ENCODE results near the gene ID2.

The ID2 gene

GRCh38 chr2:8719528-8719927, 37.7 kb downstream of the ID2 start:
- no peak overlapping the region for H3K4me3 ChIP-seq (IDR thresholded peaks at IDR 0.05; ENCODE audit: insufficient read depth, low read depth, low read length)
- H2AFZ ChIP-seq (ENCODE audit: low read depth) = no peak overlapping the region
- H3K9ac ChIP-seq = no peak overlapping the region
- no peaks in the 10 kb centered on the region for H3K79me2 ChIP-seq (ENCODE audit: insufficient read depth, low read depth)
- no peaks in the 10 kb centered on the region for H3K36me3 ChIP-seq (ENCODE audit: insufficient read depth)
- H3K27ac ChIP-seq = no peak overlapping the region
- no peak overlapping the region for H3K4me2 ChIP-seq
- no peak for TF ChIP-seq CTCF (conservative IDR thresholded peaks at IDR 0.05; ENCODE audit: low read depth, low read length)
- H4K20me1 ChIP-seq (ENCODE audit: insufficient read depth) = no peaks in the 10 kb centered on the region
- H3K4me1 ChIP-seq (ENCODE audit: low read depth, poor library complexity, severe bottlenecking) = no peaks in the 10 kb centered on the region
- no peaks in the 10 kb centered on the region for H3K27me3 ChIP-seq (ENCODE audit: insufficient read depth, low read depth)

DNA sequence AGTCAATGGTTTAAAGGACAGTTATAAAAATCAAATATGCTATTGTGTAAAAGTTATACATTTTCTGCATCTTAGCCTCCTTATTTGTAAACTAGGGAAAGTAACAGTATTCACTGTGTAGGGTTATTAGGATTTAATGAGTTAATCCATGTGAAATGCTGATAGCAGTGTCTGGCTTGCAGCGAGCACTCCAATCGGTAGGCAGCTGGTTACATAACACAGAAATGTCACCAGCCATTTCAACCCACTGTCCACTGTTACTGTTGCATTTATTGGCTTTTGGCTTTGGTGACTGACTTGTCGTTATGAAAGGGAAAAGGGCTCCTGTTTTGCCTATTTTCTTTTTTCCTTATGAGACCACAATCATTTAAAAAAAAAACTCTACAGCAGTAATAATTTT, 38.9 kb downstream of the ID2 start:
- Histone ChIP-seq H3K4me1 (ENCODE audit: low read depth, poor library complexity, severe bottlenecking) (no peaks in the 10 kb centered on the region), H2AFZ (ENCODE audit: low read depth) (no peak overlapping the region), H3K4me2 (no peak overlapping the region), H3K36me3 (ENCODE audit: insufficient read depth) (no peaks in the 10 kb centered on the region), H3K27me3 (ENCODE audit: insufficient read depth, low read depth) (no peaks in the 10 kb centered on the region), H4K20me1 (ENCODE audit: insufficient read depth) (no peaks in the 10 kb centered on the region), H3K9ac (no peak overlapping the region), H3K4me3 (IDR thresholded peaks at IDR 0.05; ENCODE audit: insufficient read depth, low read depth, low read length) (no peak overlapping the region), H3K79me2 (ENCODE audit: insufficient read depth, low read depth) (no peaks in the 10 kb centered on the region), H3K27ac (no peak overlapping the region)
- no peak for TF ChIP-seq CTCF (conservative IDR thresholded peaks at IDR 0.05; ENCODE audit: low read depth, low read length)

- Histone ChIP-seq H3K9ac (no peak overlapping the region), H3K27me3 (ENCODE audit: insufficient read depth, low read depth) (no peaks in the 10 kb centered on the region), H3K4me2 (no peak overlapping the region), H3K27ac (no peak overlapping the region), H2AFZ (ENCODE audit: low read depth) (no peak overlapping the region), H3K4me1 (ENCODE audit: low read depth, poor library complexity, severe bottlenecking) (no peaks in the 10 kb centered on the region), H3K36me3 (ENCODE audit: insufficient read depth) (no peaks in the 10 kb centered on the region), H3K79me2 (ENCODE audit: insufficient read depth, low read depth) (no peaks in the 10 kb centered on the region), H4K20me1 (ENCODE audit: insufficient read depth) (no peaks in the 10 kb centered on the region), H3K4me3 (IDR thresholded peaks at IDR 0.05; ENCODE audit: insufficient read depth, low read depth, low read length) (no peak overlapping the region)
- no peak for TF ChIP-seq CTCF (conservative IDR thresholded peaks at IDR 0.05; ENCODE audit: low read depth, low read length)
Measured at GRCh38 chr2:8721410-8721809, 39.6 kb downstream of the ID2 start.

DNA sequence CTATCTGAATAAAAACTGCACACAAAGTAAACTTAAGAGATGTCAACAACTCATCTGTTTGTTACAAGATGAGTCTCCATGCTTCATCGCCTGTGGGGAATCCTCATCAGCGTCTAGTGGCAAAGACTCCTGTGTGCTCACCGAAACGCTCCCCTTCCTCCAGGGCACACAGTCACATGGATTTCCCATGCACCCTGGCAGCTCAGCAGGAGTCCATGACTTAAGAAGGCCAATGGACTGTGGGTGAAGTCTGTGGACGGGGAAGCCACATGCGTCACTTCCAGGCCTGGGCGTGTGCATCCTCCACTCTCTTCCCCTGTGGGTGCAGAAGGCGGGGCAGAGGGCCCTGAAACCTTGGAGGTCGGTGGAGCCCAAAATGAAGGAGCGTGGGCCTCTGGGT, 41.1 kb downstream of the ID2 start:
- Histone ChIP-seq H2AFZ (ENCODE audit: low read depth) (no peak overlapping the region), H3K4me3 (IDR thresholded peaks at IDR 0.05; ENCODE audit: insufficient read depth, low read depth, low read length) (no peak overlapping the region), H3K9ac (no peak overlapping the region), H4K20me1 (ENCODE audit: insufficient read depth) (no peaks in the 10 kb centered on the region), H3K27me3 (ENCODE audit: insufficient read depth, low read depth) (no peaks in the 10 kb centered on the region), H3K79me2 (ENCODE audit: insufficient read depth, low read depth) (no peaks in the 10 kb centered on the region), H3K36me3 (ENCODE audit: insufficient read depth) (no peaks in the 10 kb centered on the region), H3K27ac (no peak overlapping the region), H3K4me2 (no peak overlapping the region), H3K4me1 (ENCODE audit: low read depth, poor library complexity, severe bottlenecking) (no peaks in the 10 kb centered on the region)
- no peak for TF ChIP-seq CTCF (conservative IDR thresholded peaks at IDR 0.05; ENCODE audit: low read depth, low read length)

- no peaks in the 10 kb centered on the region for H3K79me2 ChIP-seq (ENCODE audit: insufficient read depth, low read depth)
- H3K27ac ChIP-seq = no peak overlapping the region
- H3K4me1 ChIP-seq (ENCODE audit: low read depth, poor library complexity, severe bottlenecking) = no peaks in the 10 kb centered on the region
- H3K27me3 ChIP-seq (ENCODE audit: insufficient read depth, low read depth) = no peaks in the 10 kb centered on the region
- no peak overlapping the region for H3K9ac ChIP-seq
- no peaks in the 10 kb centered on the region for H4K20me1 ChIP-seq (ENCODE audit: insufficient read depth)
- no peak for TF ChIP-seq CTCF (conservative IDR thresholded peaks at IDR 0.05; ENCODE audit: low read depth, low read length)
- no peak overlapping the region for H2AFZ ChIP-seq (ENCODE audit: low read depth)
- no peak overlapping the region for H3K4me3 ChIP-seq (IDR thresholded peaks at IDR 0.05; ENCODE audit: insufficient read depth, low read depth, low read length)
- H3K4me2 ChIP-seq = no peak overlapping the region
- no peaks in the 10 kb centered on the region for H3K36me3 ChIP-seq (ENCODE audit: insufficient read depth)
Measured at GRCh38 chr2:8725838-8726237, 44.0 kb downstream of the ID2 start.
